ENCODE measurements around the gene FYN.

DNA sequence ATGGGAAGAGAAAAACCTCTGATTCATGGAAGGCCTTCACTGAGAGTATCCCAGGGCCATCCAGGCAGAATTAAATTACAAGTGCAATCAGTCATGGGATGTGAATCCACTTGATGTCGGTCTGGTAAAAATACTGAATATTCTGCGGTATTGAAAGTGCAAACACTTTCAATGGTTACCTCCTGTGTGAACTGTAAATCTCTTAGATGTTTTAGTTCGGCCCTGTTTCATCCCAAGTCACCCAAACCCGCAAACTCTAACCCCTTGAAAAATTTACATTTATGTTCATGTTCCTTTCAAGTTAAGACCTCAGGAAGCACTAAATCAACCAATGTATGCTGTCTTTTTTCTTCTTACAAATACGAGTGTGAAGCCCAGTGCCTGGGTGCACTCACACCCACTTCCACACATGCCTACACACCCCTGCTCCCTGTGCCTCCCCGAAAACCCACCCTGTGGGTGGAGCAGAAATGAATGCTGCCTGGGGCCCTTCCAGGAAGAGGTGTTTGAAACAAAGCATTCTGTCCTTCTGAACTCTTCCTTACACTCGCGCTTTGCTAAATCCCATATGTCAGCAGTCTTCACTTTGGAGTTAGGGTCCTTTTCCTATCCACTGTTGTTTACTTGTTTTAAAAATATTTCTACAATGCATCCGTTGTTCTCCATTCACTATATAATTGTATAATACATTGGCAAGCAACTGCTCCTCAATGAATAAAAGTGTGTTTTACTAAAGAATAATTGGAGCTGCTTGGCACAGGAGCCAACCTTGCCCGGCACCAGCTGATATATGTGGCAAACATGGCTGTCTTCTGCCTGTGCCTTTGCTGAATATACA is 62.7 kb downstream of the FYN start:
- TF ChIP-seq YY1 (IDR thresholded peaks at IDR 0.05; ENCODE audit: low read depth) (no peak), CEBPB (IDR thresholded peaks at IDR 0.05) (no peak), TAF1 (IDR thresholded peaks at IDR 0.05; ENCODE audit: low read depth) (no peak)

All from Ishikawa (cell line).